Endothelial cell of umbilical vein (primary cell): ENCODE measurements around the gene PPP1R13B. TPM values are rescaled to one million over a fixed set of nuclear protein-coding genes. Genes with fewer than 3 reads are reported as not detected.

Experiments used
- BruUV-seq: library from RNA; stranded (reverse); fragments of 400-500 nt; replicated peaks from 2 replicates; lab custom pipeline; 2021; lab: Mats Ljungman, UMichigan
- CTCF ChIA-PET: fragments of 300-600, 350-600 bp; sonication (Branson Sonifier 250); formaldehyde crosslinking; loops from one replicate; lab custom pipeline; 2021; ENCODE audit warnings: antibody characterized with exemption, inconsistent platforms; lab: Charles Lee
- POLR2A ChIA-PET: fragments of 300-600, 350-600 bp; sonication (Branson Sonifier 250); formaldehyde crosslinking; loops from one replicate; lab custom pipeline; 2021; ENCODE audit warnings: antibody characterized with exemption, inconsistent platforms; lab: Charles Lee
- DNase-seq: peaks from one replicate; pipeline ENCODE4 v3.0.0-alpha.2; 2011; ENCODE audit warnings: low read depth, low spot score
- FAIRE-seq: peaks from 2 replicates; lab custom pipeline; 2011; peaks lifted over from hg19 to GRCh38; lab: Jason Lieb, UNC
- H2AFZ ChIP-seq: 2 replicates; pipeline ENCODE4 v1.6.0; 2012; ENCODE audit warnings: low read depth, low read length, control low read depth, inconsistent platforms
- H3K27ac ChIP-seq: 2 replicates; pipeline ENCODE4 v1.5.1; 2011; ENCODE audit warnings: low read depth, mild to moderate bottlenecking, control low read depth, low read length, moderate library complexity; ENCODE audit not compliant: insufficient read depth
- H3K27me3 ChIP-seq, 2 experiments: 2 replicates each; pipeline versions ENCODE4 v1.6.0 to v1.6.1; 2011; ENCODE audit warnings: low read length in 2 of 2, mixed read lengths in 1 of 2; ENCODE audit not compliant: control insufficient read depth in 2 of 2, insufficient read depth in 2 of 2
- H3K36me3 ChIP-seq, 2 experiments: 2 replicates in 1 of 2; 3 replicates in 1 of 2; pipeline ENCODE4 v1.5.1; 2011; ENCODE audit warnings: low read length in 2 of 2, mild to moderate bottlenecking in 1 of 2, moderate library complexity in 1 of 2; ENCODE audit not compliant: control insufficient read depth in 2 of 2, insufficient read depth in 2 of 2; ENCODE audit errors: extremely low read depth in 1 of 2
- H3K4me1 ChIP-seq: 3 replicates; pipeline ENCODE4 v1.5.1; 2011; ENCODE audit warnings: mild to moderate bottlenecking, low read length; ENCODE audit not compliant: control insufficient read depth, insufficient read depth; ENCODE audit errors: extremely low read depth
- H3K4me2 ChIP-seq: 2 replicates; pipeline ENCODE4 v1.6.1; 2011; ENCODE audit warnings: low read length, control low read depth, mixed read lengths; ENCODE audit not compliant: insufficient read depth
- H3K4me3 ChIP-seq, 3 experiments: fragments of 200-600 bp in 1 of 3; sonication (generic), shearing (Covaris generic) in 1 of 3; replicated peaks in 1 of 3; 2 replicates each; pipeline ENCODE4 v1.5.1; 2011 to 2016; ENCODE audit warnings: control low read depth in 3 of 3, low read length in 3 of 3, mild to moderate bottlenecking in 2 of 3, inconsistent platforms in 1 of 3, low read depth in 1 of 3, moderate library complexity in 1 of 3; ENCODE audit not compliant: insufficient read depth in 1 of 3
- H3K79me2 ChIP-seq: 2 replicates; pipeline ENCODE4 v1.6.0; 2012; ENCODE audit warnings: low read length, inconsistent platforms; ENCODE audit not compliant: control insufficient read depth, insufficient read depth
- H3K9ac ChIP-seq: replicated peaks from 2 replicates; pipeline ENCODE3; 2011; ENCODE audit warnings: low read length, control low read depth; ENCODE audit not compliant: insufficient read depth; ENCODE audit errors: extremely low read depth
- H3K9me1 ChIP-seq: replicated peaks from 3 replicates; pipeline ENCODE4 v1.6.0; 2011; ENCODE audit warnings: mild to moderate bottlenecking, low read length; ENCODE audit not compliant: control insufficient read depth, insufficient read depth; ENCODE audit errors: extremely low read depth
- H3K9me3 ChIP-seq: replicated peaks from 2 replicates; pipeline ENCODE4 v1.5.1; 2012; ENCODE audit warnings: low read length, inconsistent platforms; ENCODE audit not compliant: control insufficient read depth, insufficient read depth
- H4K20me1 ChIP-seq: replicated peaks from 2 replicates; pipeline ENCODE3; 2011; ENCODE audit warnings: mild to moderate bottlenecking, low read length; ENCODE audit not compliant: control insufficient read depth, insufficient read depth; ENCODE audit errors: extremely low read depth
- EZH2 ChIP-seq: IDR thresholded peaks from 2 replicates; pipeline ENCODE4 v1.6.1; 2012; ENCODE audit warnings: borderline replicate concordance, low read depth, mild to moderate bottlenecking, moderate library complexity, low read length, inconsistent platforms; ENCODE audit not compliant: severe bottlenecking
- FOS ChIP-seq: IDR thresholded peaks from 2 replicates; pipeline ENCODE4 v1.6.1; 2011; ENCODE audit warnings: mild to moderate bottlenecking, low read length, moderate library complexity, borderline replicate concordance; ENCODE audit not compliant: insufficient read depth
- GATA2 ChIP-seq: IDR thresholded peaks from 2 replicates; pipeline ENCODE4 v1.7.0; 2011; ENCODE audit warnings: low read depth, mild to moderate bottlenecking, moderate library complexity, mixed read lengths, low read length; ENCODE audit not compliant: insufficient read length, insufficient read depth
- JUN ChIP-seq: IDR thresholded peaks from 2 replicates; pipeline ENCODE4 v1.6.1; 2011; ENCODE audit warnings: borderline replicate concordance, low read depth; ENCODE audit not compliant: insufficient read length, insufficient read depth
- MYC ChIP-seq: IDR thresholded peaks from one replicate; pipeline ENCODE4 v1.6.1; 2011; ENCODE audit warnings: mild to moderate bottlenecking, low read depth, low read length
- POLR2A ChIP-seq: IDR thresholded peaks from 2 replicates; pipeline ENCODE4 v1.6.1; 2012; ENCODE audit warnings: low read depth, mild to moderate bottlenecking, control low read depth, low read length
- POLR2AphosphoS5 ChIP-seq: IDR thresholded peaks from 2 replicates; pipeline ENCODE4 v1.6.1; 2012; ENCODE audit warnings: low read depth, mild to moderate bottlenecking, control low read depth, low read length, moderate library complexity; ENCODE audit not compliant: insufficient read depth
- dilution Hi-C: fragments of 300-500 bp; cut with MboI; formaldehyde crosslinking; loops from one replicate; pipeline ENCODE4 v1.15.0; 2019; ENCODE audit warnings: low sequenced_read_pairs; ENCODE audit not compliant: extremely low pct_ligation_motif_present
- intact Hi-C: fragments of 100-400 bp; cut with micrococcal nuclease; formaldehyde crosslinking; loops from one replicate; pipeline ENCODE4 v1.10.0; 2022
- polyA plus RNA-seq, 4 experiments: library from polyadenylated mRNA; depleted of rRNA in 3 of 4; stranded (reverse) in 3 of 4; unstranded in 1 of 4; fragments of >200 nt; gene quantifications; 2 replicates each; pipeline versions ENCODE4 v1.2.1 to v1.2.3, GENCODE V29; 2011 to 2012; ENCODE audit warnings: missing spikeins in 1 of 4
- total RNA-seq: library from RNA; stranded (reverse); gene quantifications from 2 replicates; pipeline ENCODE4 v1.2.3, GENCODE V29; 2021
- TF ChIP-seq, protein P1 (sequence below): IDR thresholded peaks from 2 replicates; pipeline ENCODE4 v1.6.1; 2011; ENCODE audit not compliant: insufficient read depth, insufficient read length
- TF ChIP-seq, protein P2 (sequence below), 2 donors: IDR thresholded peaks; 1 replicate in 1 of 2; 2 replicates in 1 of 2; pipeline ENCODE4 v1.5.1; 2011; ENCODE audit warnings: low read length in 2 of 2, mild to moderate bottlenecking in 2 of 2, moderate library complexity in 2 of 2, control low read depth in 1 of 2, inconsistent platforms in 1 of 2, low read depth in 1 of 2; ENCODE audit not compliant: insufficient read depth in 1 of 2; ENCODE audit errors: extremely low read depth in 1 of 2

PPP1R13B gene
- total and polyA plus RNA-seq, 2 donors (not counting 3 experiments of a cell fraction or from before 2014, with no cell fraction given), result 10.0 to 30.0 TPM

DNA sequence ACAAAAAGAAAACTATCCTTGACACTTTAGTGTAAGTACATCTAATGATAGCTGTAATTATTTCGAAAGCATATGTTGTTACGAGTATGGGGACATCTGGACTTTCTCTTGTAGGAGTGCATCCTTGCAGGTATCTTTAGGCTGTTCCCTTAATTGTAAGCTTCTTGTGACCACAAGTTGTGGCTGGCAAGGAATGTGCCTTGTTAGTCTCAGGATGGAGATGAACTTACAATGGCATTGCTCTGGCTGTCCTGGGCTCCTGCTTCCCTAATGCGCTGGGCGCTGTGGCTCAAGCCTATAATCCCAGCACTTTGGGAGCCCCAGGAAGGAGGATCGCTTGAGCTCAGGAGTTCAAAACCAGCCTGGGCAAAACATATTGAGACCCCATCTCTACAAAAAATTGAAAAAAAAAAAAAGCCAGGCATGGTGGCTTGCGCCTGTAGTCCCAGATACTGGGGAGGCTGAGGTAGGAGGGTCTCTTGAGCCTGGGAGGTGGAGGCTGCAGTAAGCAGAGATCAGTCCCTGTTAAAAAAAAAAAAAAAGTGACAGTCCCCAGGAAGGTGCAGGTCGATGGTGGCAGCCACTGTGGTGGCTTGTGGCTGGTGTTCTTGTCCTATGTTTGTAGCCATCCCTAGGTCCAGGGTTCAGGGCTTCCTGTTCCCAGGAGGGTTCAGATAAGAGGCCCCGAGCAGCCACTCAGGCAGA, 23.7 kb upstream of the PPP1R13B start:
- TF ChIP-seq, protein P1, sequence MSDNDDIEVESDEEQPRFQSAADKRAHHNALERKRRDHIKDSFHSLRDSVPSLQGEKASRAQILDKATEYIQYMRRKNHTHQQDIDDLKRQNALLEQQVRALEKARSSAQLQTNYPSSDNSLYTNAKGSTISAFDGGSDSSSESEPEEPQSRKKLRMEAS, result no peak
- TF ChIP-seq EZH2 (no peak), POLR2A (no peak), JUN (no peak), POLR2AphosphoS5 (no peak), GATA2 (no peak), FOS (no peak), MYC (no peak)
- TF ChIP-seq, protein P2, sequence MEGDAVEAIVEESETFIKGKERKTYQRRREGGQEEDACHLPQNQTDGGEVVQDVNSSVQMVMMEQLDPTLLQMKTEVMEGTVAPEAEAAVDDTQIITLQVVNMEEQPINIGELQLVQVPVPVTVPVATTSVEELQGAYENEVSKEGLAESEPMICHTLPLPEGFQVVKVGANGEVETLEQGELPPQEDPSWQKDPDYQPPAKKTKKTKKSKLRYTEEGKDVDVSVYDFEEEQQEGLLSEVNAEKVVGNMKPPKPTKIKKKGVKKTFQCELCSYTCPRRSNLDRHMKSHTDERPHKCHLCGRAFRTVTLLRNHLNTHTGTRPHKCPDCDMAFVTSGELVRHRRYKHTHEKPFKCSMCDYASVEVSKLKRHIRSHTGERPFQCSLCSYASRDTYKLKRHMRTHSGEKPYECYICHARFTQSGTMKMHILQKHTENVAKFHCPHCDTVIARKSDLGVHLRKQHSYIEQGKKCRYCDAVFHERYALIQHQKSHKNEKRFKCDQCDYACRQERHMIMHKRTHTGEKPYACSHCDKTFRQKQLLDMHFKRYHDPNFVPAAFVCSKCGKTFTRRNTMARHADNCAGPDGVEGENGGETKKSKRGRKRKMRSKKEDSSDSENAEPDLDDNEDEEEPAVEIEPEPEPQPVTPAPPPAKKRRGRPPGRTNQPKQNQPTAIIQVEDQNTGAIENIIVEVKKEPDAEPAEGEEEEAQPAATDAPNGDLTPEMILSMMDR (IDR thresholded peaks at IDR 0.05; ENCODE audit: extremely low read depth in 1 of 2, insufficient read depth in 1 of 2, low read depth in 1 of 2, low read length in 2 of 2), result no peak
- Histone ChIP-seq H3K9me3 (no peaks in the 10 kb centered on the region), H3K79me2 (no peaks in the 10 kb centered on the region), H3K4me3 (no peak overlapping the region), H3K4me1 (peaks cover 11% of the 10 kb centered on the region), H4K20me1 (no peaks in the 10 kb centered on the region), H3K36me3 (no peaks in the 10 kb centered on the region), H3K4me2 (no peak overlapping the region), H3K27ac (no peak overlapping the region), H3K27me3 (no peaks in the 10 kb centered on the region), H2AFZ (no peak overlapping the region), H3K9ac (no peak overlapping the region), H3K9me1 (no peaks in the 10 kb centered on the region)
- CTCF ChIA-PET, result interaction anchor here (1.6 kb wide), 1 partner anchor 9 kb away, joined by 4 read pairs; no protein-coding TSS in a partner anchor
- BruUV-seq, result no TSS peak
- dilution Hi-C loops (no loop called here), intact Hi-C loops (no loop called here)
- POLR2A ChIA-PET, result no interaction called here
- no peak for FAIRE-seq
- DNase-seq, result no peak
